ENCODE data around the gene VSX1.

DNA sequence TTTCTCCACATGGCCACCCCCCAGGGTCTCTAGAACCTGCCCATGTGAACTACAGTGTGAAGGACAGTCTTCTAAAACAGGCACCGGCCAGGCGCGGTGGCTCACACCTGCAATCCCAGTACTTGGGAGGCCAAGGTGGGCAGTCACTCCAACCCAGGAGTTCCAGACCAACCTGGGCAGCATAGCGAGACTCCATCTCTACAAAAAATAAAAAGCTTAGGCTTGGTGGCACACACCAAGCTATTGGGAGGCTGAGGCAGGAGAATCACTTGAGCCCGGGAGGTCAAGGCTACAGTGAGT, 37.7 kb downstream of the VSX1 start:
- TF ChIP-seq, protein P1, sequence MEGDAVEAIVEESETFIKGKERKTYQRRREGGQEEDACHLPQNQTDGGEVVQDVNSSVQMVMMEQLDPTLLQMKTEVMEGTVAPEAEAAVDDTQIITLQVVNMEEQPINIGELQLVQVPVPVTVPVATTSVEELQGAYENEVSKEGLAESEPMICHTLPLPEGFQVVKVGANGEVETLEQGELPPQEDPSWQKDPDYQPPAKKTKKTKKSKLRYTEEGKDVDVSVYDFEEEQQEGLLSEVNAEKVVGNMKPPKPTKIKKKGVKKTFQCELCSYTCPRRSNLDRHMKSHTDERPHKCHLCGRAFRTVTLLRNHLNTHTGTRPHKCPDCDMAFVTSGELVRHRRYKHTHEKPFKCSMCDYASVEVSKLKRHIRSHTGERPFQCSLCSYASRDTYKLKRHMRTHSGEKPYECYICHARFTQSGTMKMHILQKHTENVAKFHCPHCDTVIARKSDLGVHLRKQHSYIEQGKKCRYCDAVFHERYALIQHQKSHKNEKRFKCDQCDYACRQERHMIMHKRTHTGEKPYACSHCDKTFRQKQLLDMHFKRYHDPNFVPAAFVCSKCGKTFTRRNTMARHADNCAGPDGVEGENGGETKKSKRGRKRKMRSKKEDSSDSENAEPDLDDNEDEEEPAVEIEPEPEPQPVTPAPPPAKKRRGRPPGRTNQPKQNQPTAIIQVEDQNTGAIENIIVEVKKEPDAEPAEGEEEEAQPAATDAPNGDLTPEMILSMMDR (IDR thresholded peaks at IDR 0.05; ENCODE audit: poor library complexity, severe bottlenecking), result no peak
- TF ChIP-seq MXI1 (conservative IDR thresholded peaks at IDR 0.05; ENCODE audit: poor library complexity, severe bottlenecking), result no peak
- TF ChIP-seq POLR2AphosphoS5 (IDR thresholded peaks at IDR 0.05), result no peak
- TF ChIP-seq EP300 (conservative IDR thresholded peaks at IDR 0.05; ENCODE audit: poor library complexity, severe bottlenecking), result no peak
- TF ChIP-seq, protein P2, sequence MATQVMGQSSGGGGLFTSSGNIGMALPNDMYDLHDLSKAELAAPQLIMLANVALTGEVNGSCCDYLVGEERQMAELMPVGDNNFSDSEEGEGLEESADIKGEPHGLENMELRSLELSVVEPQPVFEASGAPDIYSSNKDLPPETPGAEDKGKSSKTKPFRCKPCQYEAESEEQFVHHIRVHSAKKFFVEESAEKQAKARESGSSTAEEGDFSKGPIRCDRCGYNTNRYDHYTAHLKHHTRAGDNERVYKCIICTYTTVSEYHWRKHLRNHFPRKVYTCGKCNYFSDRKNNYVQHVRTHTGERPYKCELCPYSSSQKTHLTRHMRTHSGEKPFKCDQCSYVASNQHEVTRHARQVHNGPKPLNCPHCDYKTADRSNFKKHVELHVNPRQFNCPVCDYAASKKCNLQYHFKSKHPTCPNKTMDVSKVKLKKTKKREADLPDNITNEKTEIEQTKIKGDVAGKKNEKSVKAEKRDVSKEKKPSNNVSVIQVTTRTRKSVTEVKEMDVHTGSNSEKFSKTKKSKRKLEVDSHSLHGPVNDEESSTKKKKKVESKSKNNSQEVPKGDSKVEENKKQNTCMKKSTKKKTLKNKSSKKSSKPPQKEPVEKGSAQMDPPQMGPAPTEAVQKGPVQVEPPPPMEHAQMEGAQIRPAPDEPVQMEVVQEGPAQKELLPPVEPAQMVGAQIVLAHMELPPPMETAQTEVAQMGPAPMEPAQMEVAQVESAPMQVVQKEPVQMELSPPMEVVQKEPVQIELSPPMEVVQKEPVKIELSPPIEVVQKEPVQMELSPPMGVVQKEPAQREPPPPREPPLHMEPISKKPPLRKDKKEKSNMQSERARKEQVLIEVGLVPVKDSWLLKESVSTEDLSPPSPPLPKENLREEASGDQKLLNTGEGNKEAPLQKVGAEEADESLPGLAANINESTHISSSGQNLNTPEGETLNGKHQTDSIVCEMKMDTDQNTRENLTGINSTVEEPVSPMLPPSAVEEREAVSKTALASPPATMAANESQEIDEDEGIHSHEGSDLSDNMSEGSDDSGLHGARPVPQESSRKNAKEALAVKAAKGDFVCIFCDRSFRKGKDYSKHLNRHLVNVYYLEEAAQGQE (IDR thresholded peaks at IDR 0.05; ENCODE audit: borderline replicate concordance), result no peak
- no peak for TF ChIP-seq RAD21 (conservative IDR thresholded peaks at IDR 0.05)
- TF ChIP-seq EZH2 (IDR thresholded peaks at IDR 0.05; ENCODE audit: borderline replicate concordance, insufficient read depth, low read length, poor library complexity, severe bottlenecking), result no peak
- no peak for TF ChIP-seq TAF1 (IDR thresholded peaks at IDR 0.05; ENCODE audit: low read depth)
- no peak for TF ChIP-seq SMC3 (conservative IDR thresholded peaks at IDR 0.05; ENCODE audit: poor library complexity)
